Left ventricle myocardium inferior (tissue), 1 donor: Measurements from ENCODE around the gene KXD1. TPM values are rescaled to one million over a fixed set of nuclear protein-coding genes. Genes with fewer than 3 reads are reported as not detected.
A peak's percentile ranks its signal among the peaks of the same experiment; 100 is the strongest.
"Not testable (repeated sequence)": the region's sequence is repeated elsewhere in the genome, so short reads cannot be mapped to it uniquely, and the experiment has no call there.

ENCODE experiments used
- DNase-seq: peaks from one replicate; pipeline ENCODE4 v3.0.0-alpha.2; 2020
- H3K27ac ChIP-seq: fragments of 200-600 bp; replicated peaks from 2 replicates; pipeline ENCODE4 v1.8.0; 2021
- H3K27me3 ChIP-seq: fragments of 200-600 bp; 2 replicates; pipeline ENCODE4 v1.8.0; 2021; ENCODE audit warnings: low read depth
- H3K36me3 ChIP-seq: fragments of 200-600 bp; 2 replicates; pipeline ENCODE4 v1.8.0; 2021
- H3K4me1 ChIP-seq: fragments of 200-600 bp; 2 replicates; pipeline ENCODE4 v1.8.0; 2021
- H3K4me3 ChIP-seq: fragments of 200-600 bp; 2 replicates; pipeline ENCODE4 v1.8.0; 2021; ENCODE audit warnings: mild to moderate bottlenecking, moderate library complexity
- H3K9me3 ChIP-seq: fragments of 200-600 bp; replicated peaks from 2 replicates; pipeline ENCODE4 v1.8.0; 2021
- intact Hi-C: fragments of 100-400 bp; cut with micrococcal nuclease; formaldehyde crosslinking; loops from one replicate; pipeline ENCODE4 v1.11.0; 2022
- total RNA-seq: library from RNA; stranded (reverse); fragmentation: NEBNext Ultra II Directional; extraction: Animal tissue kit (Norgen Biotek cat#: 25700); gene quantifications from one replicate; pipeline ENCODE4 v1.2.1, GENCODE V29; 2021
- TF ChIP-seq, protein P1 (sequence below): fragments of 200-600 bp; IDR thresholded peaks from 2 replicates; pipeline ENCODE4 v1.8.0; 2021; ENCODE audit warnings: antibody characterized with exemption, mild to moderate bottlenecking, borderline replicate concordance
- donor health status: DM: no; HTN: yes; CAD: no; lungs with severe emphysema.

The KXD1 gene
- total RNA-seq, 1 donor from 2014 or later, result 52.0 TPM

DNA sequence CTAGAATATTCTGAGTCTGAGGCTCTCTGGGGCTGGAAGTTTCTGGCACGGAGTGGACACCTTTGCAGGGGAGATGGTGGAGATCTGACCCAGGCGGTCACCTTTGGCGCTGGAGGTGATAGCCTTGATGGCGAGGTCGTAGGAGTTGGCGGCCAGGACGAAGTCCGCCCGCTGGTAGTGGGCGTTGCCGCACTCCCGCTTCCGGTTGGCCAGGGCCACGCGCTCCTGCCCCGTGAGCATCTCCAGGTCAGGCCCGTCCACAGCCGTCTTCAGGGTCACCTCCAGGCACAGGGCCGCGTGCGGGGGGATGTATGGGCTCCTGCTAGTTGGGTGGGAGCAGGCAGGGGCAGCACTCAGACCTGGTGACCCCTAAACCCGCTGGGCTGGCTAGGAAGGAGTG is 19.6 kb upstream of the KXD1 start:
- no peak overlapping the region for H3K27ac ChIP-seq
- no peaks in the 10 kb centered on the region for H3K27me3 ChIP-seq
- no peak for DNase-seq
- H3K4me1 ChIP-seq, result peaks cover 12% of the 10 kb centered on the region
- intact Hi-C loops, result no loop called here
- no peak overlapping the region for H3K4me3 ChIP-seq
- H3K36me3 ChIP-seq, result peaks cover 72% of the 10 kb centered on the region
- TF ChIP-seq, protein P1, sequence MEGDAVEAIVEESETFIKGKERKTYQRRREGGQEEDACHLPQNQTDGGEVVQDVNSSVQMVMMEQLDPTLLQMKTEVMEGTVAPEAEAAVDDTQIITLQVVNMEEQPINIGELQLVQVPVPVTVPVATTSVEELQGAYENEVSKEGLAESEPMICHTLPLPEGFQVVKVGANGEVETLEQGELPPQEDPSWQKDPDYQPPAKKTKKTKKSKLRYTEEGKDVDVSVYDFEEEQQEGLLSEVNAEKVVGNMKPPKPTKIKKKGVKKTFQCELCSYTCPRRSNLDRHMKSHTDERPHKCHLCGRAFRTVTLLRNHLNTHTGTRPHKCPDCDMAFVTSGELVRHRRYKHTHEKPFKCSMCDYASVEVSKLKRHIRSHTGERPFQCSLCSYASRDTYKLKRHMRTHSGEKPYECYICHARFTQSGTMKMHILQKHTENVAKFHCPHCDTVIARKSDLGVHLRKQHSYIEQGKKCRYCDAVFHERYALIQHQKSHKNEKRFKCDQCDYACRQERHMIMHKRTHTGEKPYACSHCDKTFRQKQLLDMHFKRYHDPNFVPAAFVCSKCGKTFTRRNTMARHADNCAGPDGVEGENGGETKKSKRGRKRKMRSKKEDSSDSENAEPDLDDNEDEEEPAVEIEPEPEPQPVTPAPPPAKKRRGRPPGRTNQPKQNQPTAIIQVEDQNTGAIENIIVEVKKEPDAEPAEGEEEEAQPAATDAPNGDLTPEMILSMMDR, result no peak
- no peaks in the 10 kb centered on the region for H3K9me3 ChIP-seq

DNA sequence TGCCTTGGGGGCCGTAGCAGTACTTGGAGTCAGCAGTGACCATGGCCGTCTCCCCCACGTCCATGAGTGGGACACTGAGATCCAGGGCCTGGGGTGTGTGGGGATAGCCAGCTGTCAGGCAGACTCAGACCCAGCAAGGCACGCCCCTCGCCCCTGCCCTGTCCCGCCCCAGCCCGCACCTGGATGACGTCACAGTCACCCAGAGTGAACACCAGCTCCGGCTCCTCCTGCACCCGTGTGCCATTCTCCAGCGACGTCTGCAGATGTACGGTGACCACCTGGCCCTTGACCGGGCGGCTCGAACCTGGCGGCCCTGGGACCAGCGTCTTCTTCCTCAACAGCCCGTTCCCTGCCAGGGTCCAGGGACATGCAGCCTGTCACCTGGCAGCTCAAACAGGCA is 18.3 kb upstream of the KXD1 start:
- Histone ChIP-seq H3K4me3 (no peak overlapping the region), H3K4me1 (peaks cover 19% of the 10 kb centered on the region), H3K27me3 (no peaks in the 10 kb centered on the region), H3K27ac (no peak overlapping the region), H3K9me3 (no peaks in the 10 kb centered on the region), H3K36me3 (peaks cover 62% of the 10 kb centered on the region)
- no peak for DNase-seq
- TF ChIP-seq, protein P1, result no peak
- intact Hi-C loops, result no loop called here

DNA sequence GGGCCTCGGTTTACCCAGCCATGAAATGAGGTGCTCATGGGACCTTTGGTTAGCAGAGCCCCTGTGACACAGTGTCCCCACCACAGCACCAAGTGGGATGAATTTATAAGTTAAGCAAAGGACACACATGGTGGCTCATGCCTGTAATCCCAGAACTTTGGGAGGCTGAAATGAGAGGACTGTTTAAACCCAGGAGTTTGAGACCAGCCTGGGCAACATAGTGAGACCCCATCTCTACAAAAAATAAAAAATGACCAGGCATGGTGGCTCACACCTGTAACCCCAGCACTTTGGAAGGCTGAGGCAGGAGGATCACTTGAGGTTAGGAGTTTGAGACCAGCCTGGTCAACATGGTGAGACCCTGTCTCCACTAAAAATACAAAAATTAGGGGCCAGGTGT is 17.5 kb upstream of the KXD1 start:
- Histone ChIP-seq H3K36me3 (peaks cover 58% of the 10 kb centered on the region), H3K4me1 (peaks cover 19% of the 10 kb centered on the region)
- intact Hi-C loops, H3K27me3 ChIP-seq, DNase-seq, H3K27ac ChIP-seq, H3K9me3 ChIP-seq, H3K4me3 ChIP-seq: not testable (repeated sequence)

DNA sequence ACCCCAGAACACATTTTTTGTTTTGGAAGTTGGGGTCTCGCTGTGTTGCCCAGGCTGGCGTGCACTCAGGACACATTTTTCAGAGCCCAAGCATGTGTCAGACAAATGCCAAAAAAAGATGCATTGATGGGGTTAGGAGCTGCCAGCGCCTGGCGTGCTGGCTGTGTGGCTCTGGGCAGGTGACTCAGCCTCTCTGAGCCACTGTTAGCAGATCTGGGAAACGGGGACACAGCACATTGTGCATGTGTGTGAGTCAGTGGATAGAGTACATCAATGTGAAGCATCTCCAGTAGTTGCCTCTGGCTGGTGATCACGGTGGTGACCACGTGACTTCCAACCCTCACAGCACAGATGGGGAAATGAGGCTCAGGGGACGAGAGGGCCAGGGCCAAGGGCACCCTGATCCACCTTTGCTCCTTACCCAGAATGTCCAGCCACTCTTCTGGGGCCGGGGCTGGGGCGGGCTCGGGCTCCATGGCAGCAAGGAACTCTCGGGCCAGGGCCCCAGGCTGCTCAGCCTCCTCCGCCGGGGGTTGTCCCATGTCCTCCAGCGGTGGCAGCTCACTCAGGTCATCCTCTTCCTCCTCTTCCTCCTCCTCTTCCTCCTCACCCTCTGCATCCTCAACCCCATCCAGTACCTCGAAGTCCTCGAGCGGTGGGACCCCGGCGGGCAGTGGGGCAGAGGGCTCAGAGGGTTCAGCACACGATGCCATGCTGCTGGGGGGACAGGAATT is 16.2 kb upstream of the KXD1 start:
- TF ChIP-seq, protein P1, result no peak
- Histone ChIP-seq H3K27me3 (no peaks in the 10 kb centered on the region), H3K9me3 (no peaks in the 10 kb centered on the region), H3K4me1 (peaks cover 19% of the 10 kb centered on the region), H3K36me3 (peaks cover 47% of the 10 kb centered on the region), H3K4me3 (peak overlapping the region; percentile 73), H3K27ac (no peak overlapping the region)
- no peak for DNase-seq
- intact Hi-C loops, result no loop called here

DNA sequence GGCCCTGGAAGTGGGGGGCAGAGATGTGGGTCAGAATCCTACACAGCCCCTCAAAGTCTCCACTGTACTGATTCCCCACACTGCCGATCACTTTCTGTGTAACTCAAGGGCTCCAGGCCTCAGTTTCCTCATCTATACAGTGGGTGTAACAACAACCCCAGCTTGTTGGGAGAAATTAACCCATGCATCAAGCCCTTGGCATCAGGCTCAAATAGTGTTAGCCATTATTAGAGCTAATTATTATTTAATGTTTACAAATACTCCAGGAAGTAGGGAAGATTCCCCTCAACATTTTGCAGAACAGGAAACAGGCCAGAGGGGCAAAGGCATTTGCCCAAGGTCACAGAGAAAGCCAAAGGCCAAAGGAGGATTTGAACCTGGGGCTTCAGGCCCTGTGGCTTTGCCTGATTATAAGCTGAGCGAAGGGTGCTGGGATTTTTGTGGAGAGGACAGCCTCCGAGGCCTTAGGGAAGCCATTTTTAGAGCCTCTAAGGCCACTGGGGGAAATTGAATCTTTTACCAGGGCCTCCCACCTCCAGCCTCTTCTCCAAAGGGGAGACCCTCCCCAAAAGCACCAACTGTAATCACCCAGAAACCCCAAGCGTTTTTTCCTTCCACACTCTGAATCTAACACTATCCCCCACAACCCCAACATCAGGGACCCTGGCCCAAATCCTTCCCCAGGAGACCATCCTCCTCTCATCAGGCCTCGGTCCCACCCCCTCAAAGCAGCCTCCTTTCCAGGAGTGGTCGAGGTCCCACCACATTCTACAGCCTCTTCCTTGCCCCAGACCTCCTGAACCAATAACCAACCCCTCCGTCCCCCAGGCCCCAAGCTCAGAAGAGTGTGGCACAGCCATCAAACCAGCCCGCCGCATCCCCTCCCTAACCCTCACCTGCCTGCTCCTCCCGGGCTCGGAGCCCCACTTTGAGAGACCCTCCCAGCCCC is 15.4 kb upstream of the KXD1 start:
- Histone ChIP-seq H3K9me3 (no peaks in the 10 kb centered on the region), H3K27me3 (no peaks in the 10 kb centered on the region), H3K27ac (peak overlapping the region; percentile 92), H3K36me3 (peaks cover 39% of the 10 kb centered on the region), H3K4me1 (peaks cover 19% of the 10 kb centered on the region), H3K4me3 (peak overlapping the region; percentile 73)
- intact Hi-C loops, result no loop called here
- TF ChIP-seq, protein P1, result no peak
- no peak for DNase-seq
